GM12892 (cell line): ENCODE data around the gene SERPINA7. TPM values are rescaled to one million over a fixed set of nuclear protein-coding genes. Genes with fewer than 3 reads are reported as not detected.

ENCODE experiments used
- DNase-seq: peaks from one replicate; pipeline ENCODE4 v3.0.0; 2011; ENCODE audit not compliant: insufficient read length
- FAIRE-seq: peaks from 2 replicates; lab custom pipeline; 2011; peaks lifted over from hg19 to GRCh38; lab: Jason Lieb, UNC
- POLR2A ChIP-seq: IDR thresholded peaks from 2 replicates; pipeline ENCODE4 v1.6.1; 2011; ENCODE audit warnings: low read depth, low read length, control low read depth
- POLR2AphosphoS5 ChIP-seq: IDR thresholded peaks from 2 replicates; pipeline ENCODE4 v1.6.1; 2011; ENCODE audit warnings: low read depth, low read length, control low read depth
- TAF1 ChIP-seq: IDR thresholded peaks from 2 replicates; pipeline ENCODE4 v1.6.1; 2011; ENCODE audit warnings: low read depth, mild to moderate bottlenecking, control low read depth, low read length, borderline replicate concordance
- polyA plus RNA-seq: library from polyadenylated mRNA; unstranded; fragments of >200 nt; gene quantifications from one replicate; pipeline ENCODE4 v1.2.1, GENCODE V29; 2012; ENCODE audit warnings: missing spikeins, inconsistent platforms; ENCODE audit not compliant: missing spikeins

The SERPINA7 gene
- not detected for polyA plus RNA-seq

- no peak for FAIRE-seq
These were observed at the start of gene SERPINA7 for GRCh38 chrX:106038625-106039024. Gene SERPINA7, minus strand, starts transcription at chrX:106038727. Its CDS starts 1,669 bp downstream, at chrX:106037058.

GRCh38 chrX:106069048-106069447 lies 30.5 kb upstream of the SERPINA7 start:
- no peak for TF ChIP-seq POLR2AphosphoS5
- TF ChIP-seq TAF1: no peak
- no peak for TF ChIP-seq POLR2A
- FAIRE-seq: no peak
- no peak for DNase-seq

More at GRCh38 chrX:106038625-106039024, at the start of gene SERPINA7:
- no peak for DNase-seq
- TF ChIP-seq POLR2AphosphoS5 (no peak), TAF1 (no peak), POLR2A (no peak)

- DNase-seq: no peak
- TF ChIP-seq TAF1 (no peak), POLR2A (no peak), POLR2AphosphoS5 (no peak)
- no peak for FAIRE-seq
These were observed 11.5 kb upstream of the SERPINA7 start for GRCh38 chrX:106050054-106050453.

- DNase-seq (no peak), FAIRE-seq (no peak)
- no peak for TF ChIP-seq TAF1
These were observed 3.8 kb upstream of the SERPINA7 start for GRCh38 chrX:106042296-106042695.

- DNase-seq (no peak), FAIRE-seq (no peak)
- no peak for TF ChIP-seq TAF1
- TF ChIP-seq POLR2AphosphoS5: no peak
- no peak for TF ChIP-seq POLR2A
These were observed 2.3 kb upstream of the SERPINA7 start for GRCh38 chrX:106040861-106041260.

GRCh38 chrX:106039920-106040319 lies 1.4 kb upstream of the SERPINA7 start:
- FAIRE-seq: no peak
- no peak for DNase-seq
- TF ChIP-seq TAF1 (no peak), POLR2A (no peak), POLR2AphosphoS5 (no peak)

GRCh38 chrX:106037835-106038473 lies 573 bp downstream of the SERPINA7 start:
- no peak for FAIRE-seq
- TF ChIP-seq TAF1 (no peak), POLR2AphosphoS5 (no peak), POLR2A (no peak)
- DNase-seq: no peak

GRCh38 chrX:106036716-106037115 lies 1.8 kb downstream of the SERPINA7 start:
- no peak for TF ChIP-seq POLR2AphosphoS5
- no peak for TF ChIP-seq POLR2A
- no peak for TF ChIP-seq TAF1
- DNase-seq: no peak
- FAIRE-seq: no peak

GRCh38 chrX:106035064-106035463 lies 3.5 kb downstream of the SERPINA7 start:
- DNase-seq (no peak), FAIRE-seq (no peak)
- TF ChIP-seq POLR2A (no peak), TAF1 (no peak), POLR2AphosphoS5 (no peak)

- TF ChIP-seq TAF1 (no peak), POLR2A (no peak), POLR2AphosphoS5 (no peak)
- FAIRE-seq (no peak), DNase-seq (no peak)
These were observed 14.6 kb downstream of the SERPINA7 start for GRCh38 chrX:106023947-106024346.

GRCh38 chrX:106022238-106022637 lies 16.3 kb downstream of the SERPINA7 start:
- FAIRE-seq (no peak), DNase-seq (no peak)
- TF ChIP-seq TAF1 (no peak), POLR2AphosphoS5 (no peak), POLR2A (no peak)

- DNase-seq (no peak), FAIRE-seq (no peak)
- no peak for TF ChIP-seq TAF1
- TF ChIP-seq POLR2AphosphoS5: no peak
- TF ChIP-seq POLR2A: no peak
These were observed 24.3 kb downstream of the SERPINA7 start for GRCh38 chrX:106014119-106014775.
